ENCODE results near the gene YPEL5.

Gene YPEL5

DNA sequence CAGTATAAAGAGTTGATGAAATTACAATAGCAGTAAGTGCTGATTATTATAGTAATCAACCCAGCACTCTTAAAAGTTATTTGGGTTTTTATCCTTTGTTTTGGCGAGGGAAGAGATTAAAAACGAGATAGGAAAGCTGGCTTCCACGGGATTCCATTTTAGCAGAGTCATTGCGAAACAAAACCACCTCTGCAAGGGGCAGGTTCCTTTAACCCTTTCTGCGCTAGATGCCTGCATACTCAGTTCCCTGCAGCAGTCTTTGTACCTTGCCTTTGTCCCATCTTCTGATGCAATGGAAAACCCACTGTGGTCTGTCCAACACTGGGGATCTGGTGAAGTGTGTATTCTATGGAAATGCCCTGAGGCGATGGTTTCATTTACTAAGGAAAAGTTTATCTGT, 2.7 kb downstream of the YPEL5 start:
- Histone ChIP-seq H3K9ac (ENCODE audit: low read depth in 1 of 2, low read length in 2 of 2) (no peak overlapping the region), H3K27me3 (ENCODE audit: control insufficient read depth in 2 of 2, insufficient read depth in 2 of 2, low read length in 2 of 2) (no peaks in the 10 kb centered on the region), H3K4me3 (ENCODE audit: low read length in 2 of 2) (no peak overlapping the region), H3K36me3 (ENCODE audit: control insufficient read depth in 2 of 2, insufficient read depth in 2 of 2, low read length in 2 of 2) (peaks cover 12 to 14% of the 10 kb centered on the region in 2 donors), H3K4me1 (ENCODE audit: control insufficient read depth in 2 of 2, insufficient read depth in 2 of 2, low read length in 2 of 2) (peaks cover 17 to 33% of the 10 kb centered on the region in 2 donors), H3K9me3 (ENCODE audit: control insufficient read depth in 2 of 2, low read length in 2 of 2) (no peaks in the 10 kb centered on the region), H3K27ac (ENCODE audit: low read depth in 2 of 2, low read length in 2 of 2) (no peak overlapping the region)

DNA sequence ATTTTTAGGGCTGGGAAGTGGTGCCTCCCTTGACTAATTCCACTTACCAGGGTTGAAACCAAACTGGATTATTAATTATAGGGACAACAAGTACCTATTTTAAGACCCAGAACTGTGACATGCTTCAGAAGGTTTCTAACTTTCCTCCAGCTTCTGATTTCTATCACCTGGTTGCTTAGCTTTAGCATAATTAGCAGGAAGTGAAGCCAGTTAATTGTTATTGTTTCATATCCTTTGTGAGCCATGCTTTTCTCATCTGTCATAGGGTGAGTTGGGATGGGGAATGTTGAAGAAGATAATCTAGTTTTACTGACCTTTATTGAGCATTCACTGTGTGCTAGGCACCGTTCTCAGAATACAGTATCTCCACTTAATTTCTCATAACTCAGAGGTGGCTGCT, 3.2 kb downstream of the YPEL5 start:
- H3K4me3 ChIP-seq (ENCODE audit: low read length in 2 of 2) = no peak overlapping the region
- H3K27me3 ChIP-seq (ENCODE audit: control insufficient read depth in 2 of 2, insufficient read depth in 2 of 2, low read length in 2 of 2) = no peaks in the 10 kb centered on the region
- no peak overlapping the region for H3K27ac ChIP-seq (ENCODE audit: low read depth in 2 of 2, low read length in 2 of 2)
- H3K36me3 ChIP-seq (ENCODE audit: control insufficient read depth in 2 of 2, insufficient read depth in 2 of 2, low read length in 2 of 2) = peaks cover 12 to 14% of the 10 kb centered on the region in 2 donors
- H3K4me1 ChIP-seq (ENCODE audit: control insufficient read depth in 2 of 2, insufficient read depth in 2 of 2, low read length in 2 of 2) = peaks cover 17 to 33% of the 10 kb centered on the region in 2 donors
- no peaks in the 10 kb centered on the region for H3K9me3 ChIP-seq (ENCODE audit: control insufficient read depth in 2 of 2, low read length in 2 of 2)
- H3K9ac ChIP-seq (ENCODE audit: low read depth in 1 of 2, low read length in 2 of 2) = no peak overlapping the region

DNA sequence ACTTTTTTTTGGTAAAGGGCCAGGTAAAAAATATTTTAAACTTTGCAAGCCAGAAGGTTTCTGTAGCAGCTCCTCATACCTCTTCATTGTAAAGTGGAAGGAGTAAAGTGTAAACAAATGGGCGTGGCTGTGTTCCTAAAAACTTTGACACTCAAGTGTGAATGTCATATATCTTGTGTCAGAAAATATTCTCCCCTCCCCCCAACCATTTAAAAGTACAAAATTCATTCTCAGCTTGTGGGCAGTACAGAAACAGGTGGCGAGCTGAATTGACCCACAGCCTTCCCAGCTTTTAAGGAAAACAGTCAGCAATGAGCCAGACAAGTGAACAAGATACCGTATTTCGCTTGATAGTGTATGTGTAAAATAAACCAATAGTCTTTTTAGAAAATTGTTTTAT, 4.0 kb downstream of the YPEL5 start:
- Histone ChIP-seq H3K9ac (ENCODE audit: low read depth in 1 of 2, low read length in 2 of 2) (no peak overlapping the region), H3K4me3 (ENCODE audit: low read length in 2 of 2) (no peak overlapping the region), H3K36me3 (ENCODE audit: control insufficient read depth in 2 of 2, insufficient read depth in 2 of 2, low read length in 2 of 2) (peaks cover 12 to 14% of the 10 kb centered on the region in 2 donors), H3K27ac (ENCODE audit: low read depth in 2 of 2, low read length in 2 of 2) (no peak overlapping the region), H3K27me3 (ENCODE audit: control insufficient read depth in 2 of 2, insufficient read depth in 2 of 2, low read length in 2 of 2) (no peaks in the 10 kb centered on the region), H3K4me1 (ENCODE audit: control insufficient read depth in 2 of 2, insufficient read depth in 2 of 2, low read length in 2 of 2) (peaks cover 17 to 31% of the 10 kb centered on the region in 2 donors), H3K9me3 (ENCODE audit: control insufficient read depth in 2 of 2, low read length in 2 of 2) (no peaks in the 10 kb centered on the region)

DNA sequence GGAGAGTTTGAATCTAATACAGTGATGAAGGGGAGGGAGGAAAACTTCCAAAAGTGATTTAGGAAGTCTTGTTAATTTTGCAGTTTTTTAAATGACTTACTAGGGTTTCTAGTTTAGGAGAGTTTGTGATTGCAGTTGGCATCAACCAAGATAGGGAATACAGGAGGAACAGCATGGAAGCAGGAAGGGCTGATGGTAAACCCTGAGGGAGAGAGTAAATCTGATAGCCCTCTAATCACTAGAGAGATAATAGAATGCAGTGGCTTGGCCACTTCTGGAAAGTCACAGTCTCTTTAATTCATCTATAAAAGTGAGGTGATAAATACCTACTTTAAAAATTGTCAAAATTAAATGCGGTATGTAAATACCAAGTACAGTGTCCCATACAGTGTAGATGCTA, 5.6 kb downstream of the YPEL5 start:
- H3K36me3 ChIP-seq (ENCODE audit: control insufficient read depth in 2 of 2, insufficient read depth in 2 of 2, low read length in 2 of 2) = peaks cover 15 to 19% of the 10 kb centered on the region in 2 donors
- H3K4me1 ChIP-seq (ENCODE audit: control insufficient read depth in 2 of 2, insufficient read depth in 2 of 2, low read length in 2 of 2) = peaks cover 19 to 27% of the 10 kb centered on the region in 2 donors
- H3K9me3 ChIP-seq (ENCODE audit: control insufficient read depth in 2 of 2, low read length in 2 of 2) = no peaks in the 10 kb centered on the region
- no peak overlapping the region for H3K27ac ChIP-seq (ENCODE audit: low read depth in 2 of 2, low read length in 2 of 2)
- no peak overlapping the region for H3K4me3 ChIP-seq (ENCODE audit: low read length in 2 of 2)
- H3K27me3 ChIP-seq (ENCODE audit: control insufficient read depth in 2 of 2, insufficient read depth in 2 of 2, low read length in 2 of 2) = no peaks in the 10 kb centered on the region
- no peak overlapping the region for H3K9ac ChIP-seq (ENCODE audit: low read depth in 1 of 2, low read length in 2 of 2)

DNA sequence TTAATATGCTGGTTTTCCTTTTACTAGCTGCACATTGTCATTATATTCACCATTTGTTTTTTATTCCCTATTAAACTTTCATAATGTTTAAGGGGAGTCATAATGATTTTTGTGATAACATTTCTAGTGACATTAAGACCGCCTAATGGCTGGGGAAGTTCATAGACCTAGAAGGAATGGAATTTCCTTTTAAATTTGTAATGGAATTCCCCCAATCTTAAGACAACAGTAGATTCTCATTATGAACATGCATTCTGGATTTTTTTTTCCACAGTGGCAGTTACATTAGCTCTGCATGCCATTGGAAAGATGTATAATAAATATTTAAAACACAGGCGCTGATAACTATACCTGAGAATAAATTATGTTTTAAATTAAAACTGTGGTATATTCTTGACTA, 8.4 kb downstream of the YPEL5 start:
- H3K36me3 ChIP-seq (ENCODE audit: control insufficient read depth in 2 of 2, insufficient read depth in 2 of 2, low read length in 2 of 2) = peaks cover 34 to 37% of the 10 kb centered on the region in 2 donors
- H3K9me3 ChIP-seq (ENCODE audit: control insufficient read depth in 2 of 2, low read length in 2 of 2) = no peaks in the 10 kb centered on the region
- no peak overlapping the region for H3K9ac ChIP-seq (ENCODE audit: low read depth in 1 of 2, low read length in 2 of 2)
- H3K4me3 ChIP-seq (ENCODE audit: low read length in 2 of 2) = no peak overlapping the region
- no peaks in the 10 kb centered on the region for H3K27me3 ChIP-seq (ENCODE audit: control insufficient read depth in 2 of 2, insufficient read depth in 2 of 2, low read length in 2 of 2)
- no peak overlapping the region for H3K27ac ChIP-seq (ENCODE audit: low read depth in 2 of 2, low read length in 2 of 2)
- H3K4me1 ChIP-seq (ENCODE audit: control insufficient read depth in 2 of 2, insufficient read depth in 2 of 2, low read length in 2 of 2) = peaks cover 8% of the 10 kb centered on the region in 2 donors

DNA sequence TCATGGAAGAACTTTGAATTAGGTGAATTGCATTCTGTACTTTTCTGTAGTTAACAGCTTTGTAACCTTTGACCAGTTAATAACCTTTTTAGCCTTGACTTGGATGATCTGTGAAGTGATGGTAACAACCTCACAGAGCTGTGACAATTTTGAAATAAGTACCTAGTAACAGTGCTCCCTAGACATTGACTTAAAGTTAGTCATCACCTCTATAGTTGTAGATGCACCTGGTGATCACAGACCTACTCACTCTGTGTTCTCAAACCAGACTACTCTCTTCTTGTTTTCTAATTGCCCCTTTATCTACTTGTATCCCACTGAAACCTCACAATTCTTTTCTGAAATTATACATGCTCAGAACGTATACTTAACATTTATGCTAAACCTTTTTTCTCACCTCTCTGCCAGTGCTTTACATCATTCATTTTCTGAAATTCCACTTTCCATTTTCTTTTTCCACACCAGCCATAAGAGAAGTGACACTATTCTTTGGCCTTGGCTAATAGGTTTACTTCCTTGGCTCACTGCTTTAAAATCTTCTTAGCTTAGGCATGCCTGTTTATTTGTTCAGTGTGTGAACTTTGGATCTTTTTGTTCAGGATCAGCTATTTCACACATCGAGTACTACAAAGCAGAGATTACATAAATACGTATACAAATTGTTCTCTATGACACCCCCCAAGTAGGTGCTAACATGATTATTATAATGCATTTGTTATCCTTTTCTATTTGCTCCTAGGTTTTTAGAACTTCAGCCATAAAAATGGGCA, 9.3 kb downstream of the YPEL5 start:
- Histone ChIP-seq H3K36me3 (ENCODE audit: control insufficient read depth in 2 of 2, insufficient read depth in 2 of 2, low read length in 2 of 2) (peaks cover 37 to 44% of the 10 kb centered on the region in 2 donors), H3K27ac (ENCODE audit: low read depth in 2 of 2, low read length in 2 of 2) (peak overlapping the region in 1 of 2 donors; percentile 28), H3K9ac (ENCODE audit: low read depth in 1 of 2, low read length in 2 of 2) (no peak overlapping the region), H3K4me1 (ENCODE audit: control insufficient read depth in 2 of 2, insufficient read depth in 2 of 2, low read length in 2 of 2) (peaks cover under 1 to 8% of the 10 kb centered on the region in 2 donors), H3K27me3 (ENCODE audit: control insufficient read depth in 2 of 2, insufficient read depth in 2 of 2, low read length in 2 of 2) (no peaks in the 10 kb centered on the region), H3K4me3 (ENCODE audit: low read length in 2 of 2) (no peak overlapping the region), H3K9me3 (ENCODE audit: control insufficient read depth in 2 of 2, low read length in 2 of 2) (no peaks in the 10 kb centered on the region)

DNA sequence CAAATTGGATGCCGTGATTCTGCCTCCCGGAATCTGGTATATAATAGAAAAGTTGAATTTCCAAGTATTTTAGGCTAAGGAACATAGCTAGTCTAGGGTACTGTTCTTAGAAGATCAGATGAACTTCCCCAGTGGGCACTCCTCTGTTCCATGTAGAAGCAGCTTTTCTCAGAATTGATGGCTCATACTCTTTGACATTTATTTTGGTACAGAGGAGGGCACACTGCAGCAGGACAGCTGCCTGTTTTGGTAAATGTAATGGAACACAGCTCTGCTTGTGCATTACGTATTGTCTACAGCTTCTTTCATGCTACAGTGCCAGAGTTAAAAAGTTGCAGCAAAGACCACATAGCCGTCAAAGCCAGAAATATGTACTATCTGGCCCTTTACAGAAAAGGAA, 10.8 kb downstream of the YPEL5 start:
- H3K4me3 ChIP-seq (ENCODE audit: low read length in 2 of 2) = no peak overlapping the region
- no peak overlapping the region for H3K27ac ChIP-seq (ENCODE audit: low read depth in 2 of 2, low read length in 2 of 2)
- no peaks in the 10 kb centered on the region for H3K9me3 ChIP-seq (ENCODE audit: control insufficient read depth in 2 of 2, low read length in 2 of 2)
- H3K27me3 ChIP-seq (ENCODE audit: control insufficient read depth in 2 of 2, insufficient read depth in 2 of 2, low read length in 2 of 2) = no peaks in the 10 kb centered on the region
- peaks cover 0 to 8% of the 10 kb centered on the region in 2 donors for H3K4me1 ChIP-seq (ENCODE audit: control insufficient read depth in 2 of 2, insufficient read depth in 2 of 2, low read length in 2 of 2)
- H3K9ac ChIP-seq (ENCODE audit: low read depth in 1 of 2, low read length in 2 of 2) = no peak overlapping the region
- H3K36me3 ChIP-seq (ENCODE audit: control insufficient read depth in 2 of 2, insufficient read depth in 2 of 2, low read length in 2 of 2) = peaks cover 34 to 39% of the 10 kb centered on the region in 2 donors

DNA sequence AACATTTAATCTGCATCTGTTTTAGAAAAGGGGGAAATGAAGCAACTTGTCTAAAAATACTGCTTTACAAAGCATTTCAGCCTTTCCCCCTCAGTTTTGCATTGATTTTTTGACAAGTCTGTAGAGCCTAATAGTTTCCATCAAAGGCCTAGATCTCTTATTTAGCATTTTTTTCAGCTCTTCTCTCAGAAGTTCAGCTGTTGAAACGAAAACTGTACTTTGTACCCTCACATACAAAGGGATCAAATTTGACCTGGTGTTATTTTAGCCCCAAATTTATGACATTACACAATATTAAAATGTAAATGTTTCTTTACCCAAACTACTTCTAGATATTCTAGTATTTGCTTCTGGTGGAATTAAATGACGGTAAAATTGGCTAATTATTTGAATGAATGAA, 13.0 kb downstream of the YPEL5 start:
- H3K4me3 ChIP-seq (ENCODE audit: low read length in 2 of 2) = no peak overlapping the region
- no peak overlapping the region for H3K27ac ChIP-seq (ENCODE audit: low read depth in 2 of 2, low read length in 2 of 2)
- peaks cover 34 to 37% of the 10 kb centered on the region in 2 donors for H3K36me3 ChIP-seq (ENCODE audit: control insufficient read depth in 2 of 2, insufficient read depth in 2 of 2, low read length in 2 of 2)
- no peaks in the 10 kb centered on the region for H3K9me3 ChIP-seq (ENCODE audit: control insufficient read depth in 2 of 2, low read length in 2 of 2)
- no peak overlapping the region for H3K9ac ChIP-seq (ENCODE audit: low read depth in 1 of 2, low read length in 2 of 2)
- H3K4me1 ChIP-seq (ENCODE audit: control insufficient read depth in 2 of 2, insufficient read depth in 2 of 2, low read length in 2 of 2) = peaks cover 0 to 8% of the 10 kb centered on the region in 2 donors
- no peaks in the 10 kb centered on the region for H3K27me3 ChIP-seq (ENCODE audit: control insufficient read depth in 2 of 2, insufficient read depth in 2 of 2, low read length in 2 of 2)

DNA sequence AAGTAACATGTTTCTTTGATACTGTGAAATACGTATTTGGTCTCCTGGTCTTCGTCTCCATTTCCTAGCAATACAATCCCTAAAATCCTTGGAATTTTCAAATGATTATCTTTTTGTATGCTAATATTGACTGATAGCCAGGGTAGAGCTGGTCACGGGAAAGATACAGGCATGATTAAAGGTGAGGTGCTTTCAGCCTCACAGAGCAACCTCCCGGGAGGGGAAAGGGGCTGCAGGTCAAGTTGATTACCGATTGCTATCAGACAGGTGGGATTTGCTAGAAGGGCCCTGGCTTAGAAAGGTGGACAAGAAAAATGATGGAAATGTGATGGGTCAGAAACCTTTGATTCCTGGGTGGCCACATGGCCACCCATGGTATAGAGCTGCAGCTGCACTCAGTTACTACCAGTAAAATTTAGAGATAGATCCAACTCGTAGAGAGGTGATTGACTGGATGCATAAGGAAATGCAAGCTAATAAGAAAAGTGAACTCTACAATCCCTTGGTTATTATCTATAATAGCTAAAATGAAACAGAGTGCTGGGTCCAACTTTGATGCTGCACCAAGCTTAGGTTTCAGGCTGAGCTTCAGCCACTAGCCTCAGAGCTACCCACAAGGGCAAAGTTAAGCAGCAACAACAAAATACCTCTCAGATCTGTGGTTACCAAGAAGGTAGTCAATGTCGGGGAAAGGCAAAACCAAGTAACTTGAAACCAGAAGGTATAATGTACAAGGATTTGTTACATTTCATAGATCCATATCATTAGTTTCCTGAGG, 15.3 kb downstream of the YPEL5 start:
- no peak overlapping the region for H3K27ac ChIP-seq (ENCODE audit: low read depth in 2 of 2, low read length in 2 of 2)
- H3K4me1 ChIP-seq (ENCODE audit: control insufficient read depth in 2 of 2, insufficient read depth in 2 of 2, low read length in 2 of 2) = peaks cover 0 to 2% of the 10 kb centered on the region in 2 donors
- no peak overlapping the region for H3K4me3 ChIP-seq (ENCODE audit: low read length in 2 of 2)
- H3K27me3 ChIP-seq (ENCODE audit: control insufficient read depth in 2 of 2, insufficient read depth in 2 of 2, low read length in 2 of 2) = no peaks in the 10 kb centered on the region
- H3K9me3 ChIP-seq (ENCODE audit: control insufficient read depth in 2 of 2, low read length in 2 of 2) = no peaks in the 10 kb centered on the region
- no peak overlapping the region for H3K9ac ChIP-seq (ENCODE audit: low read depth in 1 of 2, low read length in 2 of 2)
- H3K36me3 ChIP-seq (ENCODE audit: control insufficient read depth in 2 of 2, insufficient read depth in 2 of 2, low read length in 2 of 2) = peaks cover 34 to 35% of the 10 kb centered on the region in 2 donors

DNA sequence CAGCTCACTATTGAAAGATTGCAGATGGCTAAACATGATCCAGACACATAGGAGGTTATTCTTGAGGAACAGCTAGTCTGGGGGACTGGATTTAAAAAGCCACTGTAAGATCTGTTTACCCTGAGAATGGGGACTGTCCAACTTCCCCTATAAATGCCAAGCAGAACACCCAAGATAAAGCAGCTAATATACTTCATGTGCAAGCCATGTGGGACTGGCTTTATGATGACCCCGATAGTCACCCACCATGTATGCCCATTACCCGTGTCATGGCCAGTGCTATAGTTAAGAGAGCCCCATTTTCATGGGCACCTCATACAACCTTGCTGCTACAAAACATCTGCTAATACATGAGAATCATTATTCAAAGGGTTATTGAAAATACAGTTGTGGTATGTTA, 16.0 kb downstream of the YPEL5 start:
- Histone ChIP-seq H3K27ac (ENCODE audit: low read depth in 2 of 2, low read length in 2 of 2) (no peak overlapping the region), H3K9ac (ENCODE audit: low read depth in 1 of 2, low read length in 2 of 2) (no peak overlapping the region), H3K4me3 (ENCODE audit: low read length in 2 of 2) (no peak overlapping the region), H3K36me3 (ENCODE audit: control insufficient read depth in 2 of 2, insufficient read depth in 2 of 2, low read length in 2 of 2) (peaks cover 27 to 28% of the 10 kb centered on the region in 2 donors), H3K9me3 (ENCODE audit: control insufficient read depth in 2 of 2, low read length in 2 of 2) (no peaks in the 10 kb centered on the region), H3K4me1 (ENCODE audit: control insufficient read depth in 2 of 2, insufficient read depth in 2 of 2, low read length in 2 of 2) (peaks cover 0 to 2% of the 10 kb centered on the region in 2 donors), H3K27me3 (ENCODE audit: control insufficient read depth in 2 of 2, insufficient read depth in 2 of 2, low read length in 2 of 2) (no peaks in the 10 kb centered on the region)

Measured in mucosa of rectum (tissue), 2 donors.